ENCODE results near the gene KANSL1L. TPM values are rescaled to one million over a fixed set of nuclear protein-coding genes. Genes with fewer than 3 reads are reported as not detected.

The KANSL1L gene
- total and polyA plus RNA-seq, 2 experiments from 2014 or later: 12.4 to 23.6 TPM

- peak overlapping the region; percentile 10 for H3K27ac ChIP-seq
- no peaks in the 10 kb centered on the region for H3K27me3 ChIP-seq
- H3K36me3 ChIP-seq: no peaks in the 10 kb centered on the region
- no peak for TF ChIP-seq CTCF (IDR thresholded peaks at IDR 0.05; ENCODE audit: low read depth, low read length)
- H3K9me3 ChIP-seq (ENCODE audit: low read depth): no peaks in the 10 kb centered on the region
- H3K4me1 ChIP-seq (ENCODE audit: low read depth): peaks cover 4% of the 10 kb centered on the region
- DNase-seq (ENCODE audit: low read depth in 1 of 2, low spot score in 1 of 2): no peak
- H3K4me3 ChIP-seq: no peak overlapping the region
Measured at GRCh38 chr2:210159059-210159458, 12.2 kb downstream of the KANSL1L start.

GRCh38 chr2:210158236-210158635 is 13.0 kb downstream of the KANSL1L start:
- DNase-seq (ENCODE audit: low read depth in 1 of 2, low spot score in 1 of 2): no peak
- TF ChIP-seq CTCF (IDR thresholded peaks at IDR 0.05; ENCODE audit: low read depth, low read length): no peak
- Histone ChIP-seq H3K36me3 (peaks cover 6% of the 10 kb centered on the region), H3K27ac (peak overlapping the region; percentile 65), H3K4me3 (no peak overlapping the region), H3K27me3 (no peaks in the 10 kb centered on the region), H3K9me3 (ENCODE audit: low read depth) (no peaks in the 10 kb centered on the region), H3K4me1 (ENCODE audit: low read depth) (peaks cover 4% of the 10 kb centered on the region)

- no peak for TF ChIP-seq CTCF (IDR thresholded peaks at IDR 0.05; ENCODE audit: low read depth, low read length)
- no peak for DNase-seq (ENCODE audit: low read depth in 1 of 2, low spot score in 1 of 2)
- H3K4me3 ChIP-seq: no peak overlapping the region
Measured at GRCh38 chr2:210157526-210157925, 13.7 kb downstream of the KANSL1L start.

GRCh38 chr2:210147614-210148013 is 23.6 kb downstream of the KANSL1L start:
- Histone ChIP-seq H3K4me1 (ENCODE audit: low read depth) (no peaks in the 10 kb centered on the region), H3K27me3 (no peaks in the 10 kb centered on the region), H3K9me3 (ENCODE audit: low read depth) (no peaks in the 10 kb centered on the region), H3K36me3 (peaks cover 13% of the 10 kb centered on the region), H3K4me3 (no peak overlapping the region), H3K27ac (no peak overlapping the region)
- no peak for TF ChIP-seq CTCF (IDR thresholded peaks at IDR 0.05; ENCODE audit: low read depth, low read length)
- DNase-seq (ENCODE audit: low read depth in 1 of 2, low spot score in 1 of 2): no peak

More at GRCh38 chr2:210157526-210157925, 13.7 kb downstream of the KANSL1L start:
- H3K9me3 ChIP-seq (ENCODE audit: low read depth): no peaks in the 10 kb centered on the region
- peak overlapping the region; percentile 22 for H3K27ac ChIP-seq
- H3K27me3 ChIP-seq: no peaks in the 10 kb centered on the region
- no peaks in the 10 kb centered on the region for H3K4me1 ChIP-seq (ENCODE audit: low read depth)
- H3K36me3 ChIP-seq: peaks cover 8% of the 10 kb centered on the region

- H3K27ac ChIP-seq: peak overlapping the region; percentile 25
- H3K27me3 ChIP-seq: no peaks in the 10 kb centered on the region
- no peak for DNase-seq (ENCODE audit: low read depth in 1 of 2, low spot score in 1 of 2)
- H3K4me1 ChIP-seq (ENCODE audit: low read depth): peaks cover 3% of the 10 kb centered on the region
- H3K9me3 ChIP-seq (ENCODE audit: low read depth): no peaks in the 10 kb centered on the region
- H3K36me3 ChIP-seq: no peaks in the 10 kb centered on the region
- no peak overlapping the region for H3K4me3 ChIP-seq
- no peak for TF ChIP-seq CTCF (IDR thresholded peaks at IDR 0.05; ENCODE audit: low read depth, low read length)
Measured at GRCh38 chr2:210132239-210132638, 39.0 kb downstream of the KANSL1L start.

GRCh38 chr2:210128961-210129360 is 42.2 kb downstream of the KANSL1L start:
- Histone ChIP-seq H3K27ac (no peak overlapping the region), H3K9me3 (ENCODE audit: low read depth) (no peaks in the 10 kb centered on the region), H3K4me3 (no peak overlapping the region), H3K36me3 (peaks cover 6% of the 10 kb centered on the region), H3K4me1 (ENCODE audit: low read depth) (no peaks in the 10 kb centered on the region), H3K27me3 (no peaks in the 10 kb centered on the region)
- DNase-seq (ENCODE audit: low read depth in 1 of 2, low spot score in 1 of 2): peak in 1 of 2 donors; percentile 23
- TF ChIP-seq CTCF (IDR thresholded peaks at IDR 0.05; ENCODE audit: low read depth, low read length): no peak

Data from cardiac muscle cell (in vitro differentiated cells and primary cell).